HEK293T (cell line): Measurements from ENCODE around the gene XIAP.

Experiments used
- ARNT ChIP-seq: fragments of 450-650 bp; IDR thresholded peaks from 2 replicates; pipeline ENCODE4 v1.6.1; 2017; ENCODE audit warnings: mild to moderate bottlenecking
- BHLHE40 ChIP-seq: fragments of 450-650 bp; IDR thresholded peaks from 2 replicates; pipeline ENCODE4 v1.6.1; 2016; ENCODE audit warnings: mild to moderate bottlenecking, moderate library complexity, borderline replicate concordance
- CTBP1 ChIP-seq: fragments of 450-650 bp; IDR thresholded peaks from 2 replicates; pipeline ENCODE4 v1.6.1; 2016; ENCODE audit warnings: borderline replicate concordance
- ELF4 ChIP-seq: fragments of 450-650 bp; IDR thresholded peaks from 2 replicates; pipeline ENCODE4 v1.6.1; 2017; ENCODE audit warnings: antibody characterized with exemption
- FOXA1 ChIP-seq: fragments of 450-650 bp; IDR thresholded peaks from 2 replicates; pipeline ENCODE4 v1.6.1; 2016; ENCODE audit warnings: mild to moderate bottlenecking
- FOXK2 ChIP-seq: fragments of 450-650 bp; IDR thresholded peaks from 2 replicates; pipeline ENCODE4 v1.6.1; 2016; ENCODE audit warnings: mild to moderate bottlenecking
- FOXM1 ChIP-seq: fragments of 450-650 bp; IDR thresholded peaks from 2 replicates; pipeline ENCODE4 v1.6.1; 2017; ENCODE audit warnings: mild to moderate bottlenecking, borderline replicate concordance
- HDGF ChIP-seq: fragments of 450-650 bp; IDR thresholded peaks from 2 replicates; pipeline ENCODE4 v1.6.1; 2017; ENCODE audit warnings: antibody characterized with exemption, borderline replicate concordance
- LEF1 ChIP-seq: fragments of 450-650 bp; IDR thresholded peaks from 2 replicates; pipeline ENCODE4 v1.6.1; 2017; ENCODE audit warnings: mild to moderate bottlenecking, borderline replicate concordance
- NFRKB ChIP-seq: fragments of 450-650 bp; IDR thresholded peaks from 2 replicates; pipeline ENCODE4 v1.6.1; 2016; ENCODE audit warnings: mild to moderate bottlenecking, moderate library complexity
- SP1 ChIP-seq: fragments of 450-650 bp; IDR thresholded peaks from 2 replicates; pipeline ENCODE4 v1.6.1; 2017
- SUZ12 ChIP-seq: fragments of 450-650 bp; IDR thresholded peaks from 2 replicates; pipeline ENCODE4 v1.6.1; 2016; ENCODE audit warnings: mild to moderate bottlenecking
- TARDBP ChIP-seq: fragments of 450-650 bp; IDR thresholded peaks from 2 replicates; pipeline ENCODE4 v1.6.1; 2016
- TF ChIP-seq, protein P1 (sequence below): fragments of 450-650 bp; IDR thresholded peaks from 2 replicates; pipeline ENCODE4 v1.6.1; 2016

DNA sequence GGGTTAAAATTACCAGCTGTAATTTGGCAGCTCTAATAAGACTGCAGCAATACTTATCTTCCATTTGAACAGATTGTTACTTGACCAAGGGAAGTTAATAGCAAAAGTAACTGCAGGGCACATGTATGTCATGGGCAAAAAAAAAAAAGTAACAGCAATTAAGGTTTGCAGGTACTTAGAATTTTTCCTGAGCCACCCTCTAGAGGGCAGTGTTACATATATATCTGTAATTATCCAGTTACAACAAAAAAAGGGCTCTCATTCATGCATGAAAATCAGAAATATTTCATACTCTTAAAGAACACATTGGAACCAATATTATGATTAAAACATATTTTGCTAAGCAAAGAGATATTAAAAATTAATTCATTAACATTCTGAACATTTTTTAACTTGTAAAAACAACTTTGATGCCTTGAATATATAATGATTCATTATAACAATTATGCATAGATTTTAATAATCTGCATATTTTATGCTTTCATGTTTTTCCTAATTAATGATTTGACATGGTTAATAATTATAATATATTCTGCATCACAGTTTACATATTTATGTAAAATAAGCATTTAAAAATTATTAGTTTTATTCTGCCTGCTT is 25.1 kb downstream of the XIAP start:
- TF ChIP-seq TARDBP (no peak), ELF4 (no peak), NFRKB (no peak), FOXM1 (no peak), CTBP1 (no peak), BHLHE40 (no peak), HDGF (no peak), FOXK2 (no peak), SP1 (no peak), LEF1 (no peak), FOXA1 (no peak), SUZ12 (no peak), ARNT (no peak)
- TF ChIP-seq, protein P1, sequence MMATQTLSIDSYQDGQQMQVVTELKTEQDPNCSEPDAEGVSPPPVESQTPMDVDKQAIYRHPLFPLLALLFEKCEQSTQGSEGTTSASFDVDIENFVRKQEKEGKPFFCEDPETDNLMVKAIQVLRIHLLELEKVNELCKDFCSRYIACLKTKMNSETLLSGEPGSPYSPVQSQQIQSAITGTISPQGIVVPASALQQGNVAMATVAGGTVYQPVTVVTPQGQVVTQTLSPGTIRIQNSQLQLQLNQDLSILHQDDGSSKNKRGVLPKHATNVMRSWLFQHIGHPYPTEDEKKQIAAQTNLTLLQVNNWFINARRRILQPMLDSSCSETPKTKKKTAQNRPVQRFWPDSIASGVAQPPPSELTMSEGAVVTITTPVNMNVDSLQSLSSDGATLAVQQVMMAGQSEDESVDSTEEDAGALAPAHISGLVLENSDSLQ: no peak
